ENCODE data around the gene GPR35.

DNA sequence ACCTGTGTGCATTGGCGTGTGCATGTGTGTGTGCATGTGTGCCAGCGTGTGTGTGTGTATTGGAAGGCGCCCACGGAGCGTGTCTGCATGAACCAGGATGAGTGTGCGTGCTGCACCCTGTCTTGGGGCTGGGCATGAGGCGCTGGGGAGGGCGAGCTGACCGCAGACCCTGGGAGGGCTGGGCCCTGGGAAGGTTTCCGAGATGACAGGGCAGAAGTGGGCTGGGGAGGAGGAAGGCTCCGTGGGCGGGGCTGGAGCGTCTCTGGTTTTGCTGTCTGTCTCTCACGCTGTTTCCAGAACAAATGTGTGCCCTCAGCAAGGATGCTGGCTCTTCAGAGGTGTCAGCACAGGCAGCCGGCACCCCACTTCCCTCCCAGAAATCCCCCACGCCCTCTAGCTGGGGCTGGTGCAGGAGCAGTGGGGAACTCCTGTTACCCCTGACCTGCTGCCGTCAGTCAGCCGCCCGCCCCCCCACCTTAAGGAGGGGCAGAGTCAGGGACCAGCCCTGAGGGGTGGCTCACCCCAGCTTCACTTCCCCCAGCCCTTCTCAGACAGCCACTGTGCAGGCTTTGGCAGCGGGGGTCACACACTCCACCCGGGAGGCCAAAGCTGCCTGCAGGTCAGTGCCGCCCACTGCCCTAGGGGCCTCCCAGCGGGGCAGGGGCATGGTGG, at the start of gene GPR35:
- TF ChIP-seq, protein P1, sequence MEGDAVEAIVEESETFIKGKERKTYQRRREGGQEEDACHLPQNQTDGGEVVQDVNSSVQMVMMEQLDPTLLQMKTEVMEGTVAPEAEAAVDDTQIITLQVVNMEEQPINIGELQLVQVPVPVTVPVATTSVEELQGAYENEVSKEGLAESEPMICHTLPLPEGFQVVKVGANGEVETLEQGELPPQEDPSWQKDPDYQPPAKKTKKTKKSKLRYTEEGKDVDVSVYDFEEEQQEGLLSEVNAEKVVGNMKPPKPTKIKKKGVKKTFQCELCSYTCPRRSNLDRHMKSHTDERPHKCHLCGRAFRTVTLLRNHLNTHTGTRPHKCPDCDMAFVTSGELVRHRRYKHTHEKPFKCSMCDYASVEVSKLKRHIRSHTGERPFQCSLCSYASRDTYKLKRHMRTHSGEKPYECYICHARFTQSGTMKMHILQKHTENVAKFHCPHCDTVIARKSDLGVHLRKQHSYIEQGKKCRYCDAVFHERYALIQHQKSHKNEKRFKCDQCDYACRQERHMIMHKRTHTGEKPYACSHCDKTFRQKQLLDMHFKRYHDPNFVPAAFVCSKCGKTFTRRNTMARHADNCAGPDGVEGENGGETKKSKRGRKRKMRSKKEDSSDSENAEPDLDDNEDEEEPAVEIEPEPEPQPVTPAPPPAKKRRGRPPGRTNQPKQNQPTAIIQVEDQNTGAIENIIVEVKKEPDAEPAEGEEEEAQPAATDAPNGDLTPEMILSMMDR (IDR thresholded peaks at IDR 0.05): no peak
- TF ChIP-seq EZH2 (IDR thresholded peaks at IDR 0.05): no peak
